Measurements from ENCODE around the gene POLR1G. TPM values are rescaled to one million over a fixed set of nuclear protein-coding genes. Genes with fewer than 3 reads are reported as not detected.

The POLR1G gene
- total RNA-seq, 1 donor from 2014 or later, result 4.5 TPM

DNA sequence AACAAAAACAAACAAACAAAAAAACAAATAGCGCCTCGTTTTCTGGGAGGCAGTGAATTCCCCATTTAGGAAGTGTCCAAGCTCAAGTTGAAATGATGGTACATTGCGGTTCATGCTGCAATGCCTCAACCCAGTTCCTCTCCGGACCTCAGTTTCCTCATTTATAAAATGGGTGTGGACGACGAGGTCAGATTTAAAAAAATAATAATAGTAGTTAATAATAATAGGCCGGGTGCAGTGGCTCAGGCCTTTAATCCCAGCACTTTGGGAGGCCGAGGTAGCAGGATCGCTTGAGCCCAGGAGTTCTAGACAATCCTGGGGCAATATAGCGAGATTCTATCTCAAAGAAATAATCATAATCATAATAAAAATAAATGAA is 32.7 kb downstream of the POLR1G start:
- TF ChIP-seq, protein P1, sequence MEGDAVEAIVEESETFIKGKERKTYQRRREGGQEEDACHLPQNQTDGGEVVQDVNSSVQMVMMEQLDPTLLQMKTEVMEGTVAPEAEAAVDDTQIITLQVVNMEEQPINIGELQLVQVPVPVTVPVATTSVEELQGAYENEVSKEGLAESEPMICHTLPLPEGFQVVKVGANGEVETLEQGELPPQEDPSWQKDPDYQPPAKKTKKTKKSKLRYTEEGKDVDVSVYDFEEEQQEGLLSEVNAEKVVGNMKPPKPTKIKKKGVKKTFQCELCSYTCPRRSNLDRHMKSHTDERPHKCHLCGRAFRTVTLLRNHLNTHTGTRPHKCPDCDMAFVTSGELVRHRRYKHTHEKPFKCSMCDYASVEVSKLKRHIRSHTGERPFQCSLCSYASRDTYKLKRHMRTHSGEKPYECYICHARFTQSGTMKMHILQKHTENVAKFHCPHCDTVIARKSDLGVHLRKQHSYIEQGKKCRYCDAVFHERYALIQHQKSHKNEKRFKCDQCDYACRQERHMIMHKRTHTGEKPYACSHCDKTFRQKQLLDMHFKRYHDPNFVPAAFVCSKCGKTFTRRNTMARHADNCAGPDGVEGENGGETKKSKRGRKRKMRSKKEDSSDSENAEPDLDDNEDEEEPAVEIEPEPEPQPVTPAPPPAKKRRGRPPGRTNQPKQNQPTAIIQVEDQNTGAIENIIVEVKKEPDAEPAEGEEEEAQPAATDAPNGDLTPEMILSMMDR (IDR thresholded peaks at IDR 0.05), result no peak
- intact Hi-C loops (cut with DNase I), result loop anchor here (5.0 kb wide), 1 partner anchor 38 kb away; no protein-coding TSS in a partner anchor
- Histone ChIP-seq H3K4me3 (peak overlapping the region; percentile 78), H3K27me3 (ENCODE audit: low read depth) (no peaks in the 10 kb centered on the region), H3K36me3 (no peaks in the 10 kb centered on the region), H3K9me3 (no peaks in the 10 kb centered on the region), H3K4me1 (peaks cover 21% of the 10 kb centered on the region), H3K27ac (peak overlapping the region; percentile 96)
- DNase-seq, result no peak
- ATAC-seq, result no peak

DNA sequence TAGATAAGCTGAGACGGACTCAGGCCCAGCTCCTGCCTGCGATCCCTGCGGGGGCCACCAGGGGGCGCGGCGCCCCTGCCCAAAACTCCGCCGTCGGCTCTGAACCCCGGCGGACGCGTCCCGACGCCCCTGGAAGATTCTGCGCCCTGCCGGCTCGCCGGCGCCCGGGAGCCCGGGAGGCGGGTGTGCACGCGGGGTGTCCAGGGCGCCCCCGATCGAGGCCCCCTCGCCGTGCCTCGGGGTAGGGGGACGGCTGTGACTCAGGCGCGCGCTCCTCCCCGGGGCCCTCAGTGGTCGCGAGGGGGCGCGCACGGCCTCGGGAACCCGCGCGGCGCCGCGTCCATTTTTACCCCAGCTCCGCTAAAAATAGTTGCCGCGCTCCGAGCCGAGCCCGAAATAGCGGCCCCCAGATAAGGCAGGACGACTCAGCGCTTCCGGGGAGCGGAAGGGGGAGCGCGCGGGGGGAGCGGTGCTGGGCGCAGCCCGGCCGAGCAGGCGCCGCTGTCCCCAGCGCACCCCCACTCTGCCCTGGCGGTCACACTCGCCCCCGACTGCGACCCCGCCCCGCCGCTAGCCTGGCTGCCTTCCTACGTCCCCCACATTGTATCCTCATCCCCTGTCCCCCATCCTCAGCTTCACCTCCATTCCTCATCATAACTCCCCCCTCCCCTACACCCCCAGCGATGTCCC is 33.3 kb downstream of the POLR1G start:
- intact Hi-C loops (cut with DNase I), result loop anchor here (5.0 kb wide), 1 partner anchor 38 kb away; no protein-coding TSS in a partner anchor
- peak overlapping the region; percentile 96 for H3K27ac ChIP-seq
- H3K9me3 ChIP-seq, result no peaks in the 10 kb centered on the region
- DNase-seq (peak; percentile 88), ATAC-seq (peak; percentile 59 to 73)
- H3K4me1 ChIP-seq, result peaks cover 25% of the 10 kb centered on the region
- no peaks in the 10 kb centered on the region for H3K36me3 ChIP-seq
- H3K27me3 ChIP-seq (ENCODE audit: low read depth), result no peaks in the 10 kb centered on the region
- TF ChIP-seq, protein P1 (IDR thresholded peaks at IDR 0.05), result peak; percentile 100
- peak overlapping the region; percentile 78 for H3K4me3 ChIP-seq

DNA sequence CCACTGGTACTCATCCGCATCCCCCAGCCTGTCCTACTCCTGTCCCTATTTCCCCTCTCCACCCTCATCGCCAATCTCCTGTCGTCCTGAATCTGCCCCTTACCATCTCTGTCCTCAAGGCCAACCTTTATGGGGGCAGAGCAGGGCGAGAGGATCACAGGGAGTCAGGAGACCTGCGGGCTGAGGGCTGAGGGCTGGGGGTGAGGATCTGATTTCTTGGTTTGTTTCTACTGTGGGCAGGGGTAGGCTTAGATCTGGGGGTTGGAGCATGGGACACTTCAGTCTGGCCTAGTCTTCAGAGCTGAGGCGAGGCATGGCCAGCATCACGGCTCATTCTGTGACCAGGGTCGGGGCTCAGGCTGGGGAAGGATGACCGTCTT is 33.8 kb downstream of the POLR1G start:
- ATAC-seq (no peak), DNase-seq (no peak)
- intact Hi-C loops (cut with DNase I), result no loop called here
- H3K27me3 ChIP-seq (ENCODE audit: low read depth), result no peaks in the 10 kb centered on the region
- H3K9me3 ChIP-seq, result no peaks in the 10 kb centered on the region
- TF ChIP-seq, protein P1 (IDR thresholded peaks at IDR 0.05), result no peak
- peaks cover 31% of the 10 kb centered on the region for H3K4me1 ChIP-seq
- no peaks in the 10 kb centered on the region for H3K36me3 ChIP-seq
- peak overlapping the region; percentile 96 for H3K27ac ChIP-seq
- peak overlapping the region; percentile 78 for H3K4me3 ChIP-seq

DNA sequence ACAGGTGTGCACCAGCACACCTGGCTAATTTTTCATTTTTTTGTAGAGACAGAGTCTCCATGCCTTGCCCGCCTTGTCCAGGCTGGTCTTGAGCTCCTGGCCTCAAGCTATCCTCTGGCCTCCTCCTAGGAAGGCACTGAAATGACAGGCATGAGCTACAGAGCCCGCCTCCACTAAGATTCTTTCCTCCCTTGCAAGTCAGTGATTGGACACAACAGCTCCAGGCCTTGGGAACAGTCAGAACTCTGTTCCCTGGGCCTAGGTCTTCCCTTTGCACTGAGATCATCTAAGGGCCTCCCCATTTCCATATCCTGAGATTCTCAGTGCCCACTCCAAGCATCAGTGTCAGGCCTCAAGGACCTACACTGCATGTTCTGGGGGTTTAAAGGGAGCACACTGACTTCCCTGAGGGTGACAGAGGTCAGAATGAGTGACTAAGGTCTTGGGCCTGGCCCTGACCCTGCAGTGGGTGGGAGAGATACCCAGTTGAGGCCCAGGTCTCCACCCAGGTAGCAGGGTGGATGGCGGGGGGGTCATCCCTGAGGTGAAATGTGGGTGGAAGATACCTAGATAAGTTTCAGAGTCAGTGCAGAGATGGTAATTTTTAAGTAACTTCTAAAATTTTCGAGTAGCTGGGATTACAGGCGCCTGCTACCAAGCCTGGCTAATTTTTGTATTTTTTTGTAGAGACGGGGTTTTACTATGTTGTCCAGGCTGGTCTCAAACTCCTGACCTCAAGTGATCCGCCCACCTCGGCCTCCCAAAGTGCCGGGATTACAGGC is 34.6 kb downstream of the POLR1G start:
- Histone ChIP-seq H3K4me1 (peaks cover 39% of the 10 kb centered on the region), H3K27me3 (ENCODE audit: low read depth) (no peaks in the 10 kb centered on the region), H3K27ac (no peak overlapping the region), H3K9me3 (no peaks in the 10 kb centered on the region), H3K4me3 (no peak overlapping the region), H3K36me3 (no peaks in the 10 kb centered on the region)
- TF ChIP-seq, protein P1 (IDR thresholded peaks at IDR 0.05), result no peak
- DNase-seq, result no peak
- intact Hi-C loops (cut with DNase I), result no loop called here
- ATAC-seq, result no peak

DNA sequence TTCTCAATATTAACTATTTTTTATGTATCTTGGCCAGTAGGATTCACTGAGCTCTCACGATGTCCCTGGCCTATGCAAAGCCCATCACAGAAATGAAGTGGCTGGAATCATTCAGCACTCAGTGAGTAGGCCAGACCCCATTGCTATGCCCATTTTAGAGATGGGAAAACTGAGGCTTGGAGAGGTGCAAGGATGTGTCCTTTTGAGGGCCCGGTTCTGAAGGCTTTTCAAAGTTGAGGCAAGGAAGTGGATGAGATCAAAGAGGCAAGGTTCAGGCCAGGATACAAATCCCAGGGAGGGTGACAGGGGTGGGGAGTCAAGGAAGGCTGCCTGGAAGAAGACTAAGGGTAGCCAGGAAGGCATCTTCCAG is 35.9 kb downstream of the POLR1G start:
- no peak for DNase-seq
- TF ChIP-seq, protein P1 (IDR thresholded peaks at IDR 0.05), result no peak
- ATAC-seq, result no peak

More for the DNA sequence above, 35.9 kb downstream of the POLR1G start:
- Histone ChIP-seq H3K9me3 (no peaks in the 10 kb centered on the region), H3K36me3 (no peaks in the 10 kb centered on the region), H3K4me3 (no peak overlapping the region), H3K27me3 (ENCODE audit: low read depth) (no peaks in the 10 kb centered on the region), H3K4me1 (peaks cover 41% of the 10 kb centered on the region), H3K27ac (peak overlapping the region; percentile 93)
- intact Hi-C loops (cut with DNase I), result no loop called here

Data from lower lobe of right lung (tissue), 2 donors.